NCI-H1092 treated with DMSO at 0.1 percent for 48 hours (cell line): Measurements from ENCODE around the gene PIAS4.

Experiments used
- DNase-seq: peaks from one replicate; lab custom pipeline; 2025; lab: John Stamatoyannopoulos, UW

The PIAS4 gene

DNA sequence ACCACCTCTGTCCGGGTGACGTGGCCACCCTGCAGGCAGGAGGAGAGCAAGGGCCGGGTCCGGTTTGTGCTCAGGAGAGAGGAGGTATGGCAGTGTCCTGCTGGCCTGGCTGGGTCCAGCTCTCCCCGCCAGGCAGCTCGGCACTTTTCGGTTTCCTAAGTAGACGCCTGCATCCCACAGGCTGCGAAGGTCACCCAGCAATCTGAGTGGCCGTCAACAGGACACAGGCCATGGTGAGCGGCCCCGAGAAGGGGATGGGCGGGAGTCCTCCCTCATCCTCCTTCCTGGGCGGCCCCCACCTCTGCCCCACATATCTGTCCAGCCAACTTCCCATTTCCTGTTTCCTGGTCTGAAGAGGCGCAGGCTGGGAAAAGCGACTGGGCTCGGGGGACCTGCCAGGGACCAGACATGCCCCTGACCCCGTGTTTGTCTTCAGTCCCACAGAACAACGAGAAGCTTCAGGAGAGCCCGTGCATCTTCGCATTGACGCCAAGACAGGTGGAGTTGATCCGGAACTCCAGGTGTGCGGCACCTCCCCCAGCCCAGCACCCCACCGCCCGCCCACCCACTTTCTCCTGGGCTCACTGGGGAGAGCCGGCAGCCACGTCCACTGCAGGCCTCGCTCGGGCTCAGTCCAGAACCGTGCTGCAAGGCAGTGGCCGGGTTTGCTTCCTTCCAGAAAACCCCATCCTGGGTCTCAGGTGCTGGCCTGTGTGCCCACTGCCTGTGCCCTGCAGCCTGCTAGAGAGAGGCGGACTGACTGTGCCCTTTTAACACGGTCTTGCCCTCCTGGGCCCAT lies 16.3 kb downstream of the PIAS4 start:
- no peak for DNase-seq

GRCh38 chr19:4025317-4025716 lies 17.8 kb downstream of the PIAS4 start:
- no peak for DNase-seq

GRCh38 chr19:4027146-4027545 lies 19.6 kb downstream of the PIAS4 start:
- DNase-seq = no peak

GRCh38 chr19:4028334-4029246 lies 21.1 kb downstream of the PIAS4 start:
- DNase-seq = no peak

DNA sequence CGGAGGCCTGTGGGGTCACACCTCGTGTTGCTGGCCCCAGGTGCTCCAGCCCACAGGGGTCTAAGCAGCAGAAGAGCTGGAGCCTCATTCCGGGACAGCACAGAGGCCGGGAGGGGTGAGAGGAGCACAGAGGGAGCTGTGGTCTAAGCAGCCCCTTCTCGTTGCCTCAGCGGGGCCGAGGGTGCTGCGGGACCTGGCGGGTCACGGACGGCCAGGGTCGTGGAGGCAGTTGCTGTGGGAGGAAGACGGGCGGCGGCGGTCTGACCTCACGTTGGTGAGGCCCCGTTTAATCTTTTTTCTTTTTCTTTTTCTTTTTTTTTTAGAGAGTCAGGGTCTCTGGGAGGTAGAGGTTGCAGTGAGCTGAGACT lies 21.7 kb downstream of the PIAS4 start:
- DNase-seq = no peak

DNA sequence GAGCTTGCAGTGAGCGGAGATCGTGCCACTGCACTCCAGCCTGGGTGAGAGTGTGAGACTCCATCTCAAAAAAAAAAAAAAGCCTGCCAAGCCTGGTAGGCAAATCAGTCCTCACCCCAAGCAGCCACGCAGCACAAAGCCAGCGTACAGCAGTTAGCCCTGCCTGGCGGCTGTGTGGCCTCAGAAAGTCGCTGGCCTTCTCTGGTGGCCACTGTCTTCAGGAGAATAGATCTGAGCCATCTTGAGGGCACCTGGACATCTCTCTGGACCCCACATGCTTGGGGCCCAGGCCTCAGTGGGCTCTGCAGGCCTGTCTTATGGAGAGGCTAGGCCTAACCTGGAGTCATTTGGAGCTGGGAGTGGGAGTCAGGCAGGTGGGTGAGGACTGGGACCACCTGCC lies 23.0 kb downstream of the PIAS4 start:
- no peak for DNase-seq

GRCh38 chr19:4030981-4031380 lies 23.4 kb downstream of the PIAS4 start:
- no peak for DNase-seq

DNA sequence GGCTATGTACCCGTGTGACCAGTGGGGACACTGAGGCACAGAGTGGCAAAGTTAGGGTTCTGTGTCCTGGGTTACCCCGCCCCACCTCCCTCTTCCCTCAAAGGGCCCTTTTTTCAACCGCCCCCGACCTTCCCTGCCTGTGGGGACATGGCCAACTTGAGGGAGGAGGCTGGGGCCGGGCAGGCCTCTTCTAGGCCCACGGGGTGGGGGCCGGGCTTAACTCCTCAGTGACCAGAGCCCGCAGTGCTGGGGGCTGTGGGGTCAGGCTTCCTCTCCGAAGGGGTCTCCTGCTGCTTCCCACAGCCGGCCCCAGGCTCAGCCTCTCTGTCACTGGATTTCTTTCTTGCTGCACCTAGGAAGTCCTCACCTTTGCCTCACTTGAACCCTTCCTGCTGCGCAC lies 23.9 kb downstream of the PIAS4 start:
- DNase-seq = no peak

DNA sequence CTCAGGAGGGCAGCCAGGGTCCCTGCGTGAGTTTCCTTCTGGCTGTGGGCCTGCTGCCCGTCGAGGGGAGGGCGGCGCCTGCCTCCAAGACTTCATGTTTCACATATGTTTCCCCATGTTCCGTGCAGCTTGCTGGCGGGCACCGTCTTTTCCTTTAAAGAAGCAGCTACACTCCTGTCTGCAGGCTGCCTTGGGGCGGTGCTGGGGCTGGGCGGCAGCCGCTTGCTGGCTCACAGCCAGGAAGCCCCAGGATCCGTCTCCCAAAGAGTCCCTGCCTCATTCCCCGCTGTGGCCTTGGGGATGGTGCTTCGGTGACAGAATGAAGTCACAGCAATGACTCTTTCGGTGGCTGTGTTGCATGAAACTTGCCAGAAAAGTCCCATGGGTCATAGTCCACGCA lies 24.9 kb downstream of the PIAS4 start:
- no peak for DNase-seq

DNA sequence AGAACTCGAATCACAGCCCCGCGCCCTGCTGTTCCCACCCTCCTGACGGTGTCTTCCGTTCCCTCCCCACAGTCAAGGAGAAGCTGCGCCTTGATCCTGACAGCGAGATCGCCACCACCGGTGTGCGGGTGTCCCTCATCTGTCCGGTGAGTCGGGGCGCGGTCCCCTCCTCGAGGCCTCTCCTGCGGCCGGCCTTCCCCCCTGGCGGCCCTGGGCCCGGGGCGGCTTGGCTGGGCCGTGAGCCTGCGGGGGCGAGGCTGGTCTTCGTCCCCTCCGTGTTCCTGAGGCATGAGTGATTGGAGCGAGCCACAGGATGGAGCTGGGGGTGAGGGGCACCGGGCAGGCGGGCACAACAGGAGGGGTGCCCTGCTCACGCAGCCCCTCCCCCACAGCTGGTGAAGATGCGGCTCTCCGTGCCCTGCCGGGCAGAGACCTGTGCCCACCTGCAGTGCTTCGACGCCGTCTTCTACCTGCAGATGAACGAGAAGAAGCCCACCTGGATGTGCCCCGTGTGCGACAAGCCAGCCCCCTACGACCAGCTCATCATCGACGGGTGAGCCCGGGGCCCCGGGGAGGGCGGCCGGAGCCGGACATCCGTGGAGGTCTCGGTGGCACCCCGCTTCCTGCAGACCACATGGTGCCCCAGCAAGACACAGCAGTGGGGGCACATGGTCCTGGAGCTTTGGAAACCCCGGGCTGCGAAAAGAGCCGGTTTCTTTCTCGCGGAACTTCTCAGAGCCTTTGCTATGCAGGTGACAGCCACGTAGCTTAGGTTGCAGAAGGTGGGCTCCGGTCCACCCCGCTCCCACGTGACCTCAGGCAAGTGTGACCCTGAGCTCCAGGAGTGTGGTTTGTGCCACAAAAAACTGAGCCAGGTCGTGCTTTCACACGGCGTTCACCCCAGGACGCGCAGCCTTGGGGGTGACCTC lies 25.8 kb downstream of the PIAS4 start:
- no peak for DNase-seq

DNA sequence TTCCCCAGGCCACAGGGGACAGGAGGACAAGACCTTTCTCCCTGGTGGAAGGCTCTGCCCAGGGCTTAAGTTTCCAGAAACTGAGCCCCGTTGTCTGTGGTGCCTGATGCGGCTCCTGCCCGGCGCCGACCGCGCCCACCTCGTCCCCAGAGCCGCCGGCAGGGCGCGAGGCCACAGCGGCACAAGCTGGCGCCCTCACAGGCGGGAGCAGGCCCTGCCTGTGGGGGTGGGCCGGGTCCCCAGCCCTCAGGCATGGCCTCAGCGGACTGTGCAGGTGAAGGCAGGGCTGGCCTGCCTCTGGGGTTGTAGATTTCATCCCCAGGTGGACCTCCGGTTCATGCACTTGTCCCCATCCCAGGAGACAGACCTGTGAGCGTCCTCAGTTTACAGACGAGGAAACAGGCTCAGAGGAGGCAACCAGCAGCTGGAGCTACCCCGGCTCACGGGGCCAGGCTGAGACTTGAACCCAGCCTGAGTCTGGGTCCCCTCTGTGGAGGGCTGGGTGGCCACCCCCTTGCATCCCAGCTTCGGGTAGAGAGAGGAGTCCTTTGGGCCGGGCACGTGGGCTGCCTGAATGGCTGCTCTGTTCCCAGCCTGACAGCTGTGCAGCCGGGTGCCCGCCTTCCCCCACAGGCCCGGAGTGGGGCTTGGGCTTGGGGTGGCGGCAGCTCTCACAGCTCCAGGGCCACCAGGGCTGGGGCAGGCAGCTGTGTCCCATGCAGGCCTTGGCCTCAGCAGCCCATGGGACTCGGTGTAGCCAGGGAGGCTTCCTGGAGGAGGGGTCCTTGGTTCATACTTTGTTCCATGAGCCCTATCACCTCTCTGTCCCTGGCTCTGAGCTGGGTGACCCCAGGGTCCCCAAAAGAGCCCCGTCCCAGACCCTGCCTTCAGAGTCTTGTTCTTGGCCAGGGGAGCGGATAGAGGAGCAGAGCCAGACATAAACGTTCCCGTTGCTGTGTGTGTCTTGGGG lies 26.8 kb downstream of the PIAS4 start:
- no peak for DNase-seq

- DNase-seq = no peak
These were observed 27.6 kb downstream of the PIAS4 start for GRCh38 chr19:4035018-4035566.

GRCh38 chr19:4035582-4035981 lies 28.0 kb downstream of the PIAS4 start:
- DNase-seq = no peak

DNA sequence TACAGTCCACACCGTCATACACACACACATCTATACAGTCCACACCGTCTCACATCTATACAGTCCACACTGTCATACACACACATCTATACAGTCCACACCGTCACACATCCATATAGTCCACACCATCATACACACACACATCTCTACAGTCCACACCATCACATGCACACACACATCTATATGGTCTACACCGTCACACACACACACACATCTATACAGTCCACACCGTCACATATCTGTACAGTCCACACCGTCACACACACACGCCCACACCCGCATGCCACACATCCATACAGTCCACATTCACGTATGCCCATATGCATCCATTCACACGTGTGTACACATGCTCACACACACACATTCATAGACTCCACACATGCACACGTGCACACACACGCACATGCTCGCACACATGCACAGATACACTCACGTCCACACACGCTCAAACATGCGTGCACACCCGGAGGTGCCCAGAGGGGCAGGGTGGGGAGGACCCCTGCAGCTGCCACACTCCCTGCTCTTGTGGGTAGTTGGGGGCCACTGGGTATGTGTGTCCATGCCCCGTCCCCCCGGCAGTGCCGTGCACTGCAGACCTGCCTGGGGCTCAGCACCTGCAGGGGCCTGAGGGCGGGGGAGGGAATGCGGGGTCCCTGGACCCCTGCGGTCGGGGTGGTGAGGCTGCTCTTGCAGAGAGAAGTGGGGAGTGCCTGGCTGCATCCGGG lies 29.2 kb downstream of the PIAS4 start:
- DNase-seq = no peak

GRCh38 chr19:4037301-4037949 lies 29.9 kb downstream of the PIAS4 start:
- no peak for DNase-seq

GRCh38 chr19:4038057-4038456 lies 30.5 kb downstream of the PIAS4 start:
- no peak for DNase-seq

DNA sequence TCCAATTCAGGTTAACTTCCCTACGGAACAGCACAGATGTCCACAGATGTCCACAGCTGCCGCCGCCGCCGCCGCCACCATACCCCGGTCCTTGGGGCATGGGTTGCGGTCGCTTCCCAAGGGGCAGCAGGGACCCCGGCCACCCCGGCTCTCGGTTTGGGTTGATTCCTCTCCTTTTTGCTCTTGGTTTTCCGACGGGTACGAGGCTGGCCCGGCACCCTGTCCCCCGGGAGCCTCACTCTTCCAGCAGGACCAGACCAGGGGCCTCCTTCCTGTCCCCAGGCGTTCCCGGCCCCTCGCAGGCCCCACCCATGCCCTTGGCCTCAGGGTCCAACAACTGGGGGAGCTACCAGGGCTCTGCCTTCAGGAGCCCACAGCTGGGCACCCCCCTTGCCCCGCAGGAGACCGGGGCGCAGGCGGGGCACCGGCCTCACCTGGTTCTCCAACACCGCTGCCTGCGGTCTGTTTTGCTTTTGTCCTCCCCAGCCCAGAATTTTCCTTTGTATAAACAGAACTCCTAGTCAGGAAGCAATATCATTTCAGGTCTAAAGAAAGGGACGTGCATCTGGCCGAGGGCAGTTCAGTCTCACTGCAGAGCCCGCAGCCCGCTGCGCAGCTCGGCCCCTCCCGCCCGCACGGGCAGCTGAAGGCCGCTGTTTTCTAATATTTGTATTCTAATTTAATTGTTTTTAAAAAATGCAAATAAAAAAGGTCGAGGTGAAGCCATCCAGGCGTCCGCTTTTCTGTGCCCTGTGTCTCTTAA lies 31.3 kb downstream of the PIAS4 start:
- no peak for DNase-seq

GRCh38 chr19:4042064-4042730 lies 34.7 kb downstream of the PIAS4 start:
- no peak for DNase-seq
